Ovary (tissue), 9 donors: Measurements from ENCODE around the gene KIF19. TPM values are rescaled to one million over a fixed set of nuclear protein-coding genes. Genes with fewer than 3 reads are reported as not detected.

Experiments used
- DNase-seq, 5 donors: peaks; one replicate each; pipeline ENCODE4 v3.0.0-alpha.2; 2019 to 2020
- H3K27ac ChIP-seq, 2 donors: fragments of 200-600 bp; one replicate each; pipeline versions ENCODE4 v1.5.1 to v1.8.0; 2019 to 2022
- H3K27me3 ChIP-seq: fragments of 200-600 bp; one replicate; pipeline ENCODE4 v1.8.0; 2022
- H3K36me3 ChIP-seq: fragments of 200-600 bp; sonication (generic); one replicate; pipeline ENCODE4 v1.5.1; 2019
- H3K4me1 ChIP-seq: one replicate; pipeline ENCODE4 v1.8.1; 2013; ENCODE audit warnings: mild to moderate bottlenecking, moderate library complexity; ENCODE audit not compliant: insufficient read depth
- H3K4me3 ChIP-seq: fragments of 200-600 bp; sonication (generic); one replicate; pipeline ENCODE4 v1.5.1; 2017
- H3K9me3 ChIP-seq, 2 donors: fragments of 200-600 bp in 1 of 2; sonication (generic) in 1 of 2; one replicate each; pipeline versions ENCODE4 v1.5.1 to v1.8.1; 2013 to 2019; ENCODE audit warnings: mild to moderate bottlenecking in 1 of 2, moderate library complexity in 1 of 2
- CTCF ChIP-seq, 3 donors: fragments of 450-650 bp in 2 of 3; fragments of 200-600 bp in 1 of 3; IDR thresholded peaks; one replicate each; pipeline versions ENCODE4 v1.5.1 to v1.8.0; 2016 to 2022; ENCODE audit warnings: antibody characterized with exemption in 3 of 3, mild to moderate bottlenecking in 1 of 3
- EP300 ChIP-seq: sonication (generic); formaldehyde crosslinking; IDR thresholded peaks from one replicate; pipeline ENCODE4 v1.6.1; 2017; ENCODE audit warnings: antibody characterized with exemption
- POLR2A ChIP-seq: fragments of 450-650 bp; IDR thresholded peaks from one replicate; pipeline ENCODE4 v1.6.1; 2017; ENCODE audit warnings: antibody characterized with exemption, mild to moderate bottlenecking, moderate library complexity
- WGBS, 3 donors: extraction: QIAGEN DNeasy Blood & Tissue Kit in 1 of 3; methylation state at CpG; one replicate each; pipeline versions ENCODE4 v1.1.5 to v1.1.7; 2013 to 2017; 5-methylcytosine and 5-hydroxymethylcytosine counted together
- intact Hi-C, 4 donors: fragments of 100-400 bp; cut with DNase I; formaldehyde crosslinking; loops; one replicate each; pipeline versions ENCODE4 v1.11.0 to v1.15.1; 2022 to 2023
- polyA plus RNA-seq, 2 donors: library from polyadenylated mRNA; stranded (reverse); fragments of 200-250 nt in 1 of 2; fragments of 350-450 nt in 1 of 2; fragmentation: Illumina TruSeq in 1 of 2; extraction: RNeasy Lipid Tissue Mini Kit (QIAGEN cat#74804) in 1 of 2; gene quantifications; one replicate each; pipeline ENCODE4 v1.2.3, GENCODE V29; 2013 to 2014
- total RNA-seq, 7 donors: library from RNA; depleted of rRNA in 2 of 7; stranded (reverse); fragments of >200 nt in 2 of 7; fragmentation: NEBNext Ultra II Directional in 3 of 7; extraction: Animal tissue kit (Norgen Biotek cat#: 25700) in 3 of 7; gene quantifications; one replicate each; pipeline versions ENCODE4 v1.1.0 to v1.2.4, GENCODE V29; 2016 to 2023
- donor health status: DM: no; HTN: no; CAD: no; lungs with moderate emphysema.
- donor health status: DM: no; HTN: no; CAD: no.
- donor health status: Bipolar disorder and iron deficiency.
- donor health status: DM: yes; HTN: yes; CAD: no.
- donor health status: DM: no; HTN: no; CAD: no.
- donor health status: DM: yes; HTN: yes; CAD: no.

The KIF19 gene
- total and polyA plus RNA-seq, 9 donors = 0.33 to 15.0 (median 1.2) TPM; not detected in 2

GRCh38 chr17:74372426-74372825, 46.4 kb downstream of the KIF19 start:
- intact Hi-C loops = no loop called here
- Histone ChIP-seq H3K4me1 (no peaks in the 10 kb centered on the region), H3K9me3 (no peaks in the 10 kb centered on the region), H3K27me3 (no peaks in the 10 kb centered on the region), H3K36me3 (no peaks in the 10 kb centered on the region), H3K27ac (no peak overlapping the region), H3K4me3 (no peak overlapping the region)
- TF ChIP-seq CTCF (IDR thresholded peaks at IDR 0.05) = no peak
- no peak for DNase-seq
- 88 to 95% (median 93%) methylated on average over 9 of the region's 9 CpGs for WGBS, 3 donors

GRCh38 chr17:74373838-74374606, 48.0 kb downstream of the KIF19 start:
- no peaks in the 10 kb centered on the region for H3K9me3 ChIP-seq
- no peaks in the 10 kb centered on the region for H3K36me3 ChIP-seq
- no peaks in the 10 kb centered on the region for H3K27me3 ChIP-seq
- no peak overlapping the region for H3K27ac ChIP-seq
- WGBS, 3 donors = 76 to 82% (median 80%) methylated on average over 15 of the region's 15 CpGs
- intact Hi-C loops = no loop called here
- H3K4me3 ChIP-seq = no peak overlapping the region
- no peak for DNase-seq
- TF ChIP-seq EP300 (no peak), CTCF (IDR thresholded peaks at IDR 0.05) (no peak), POLR2A (no peak)
- H3K4me1 ChIP-seq = no peaks in the 10 kb centered on the region

- no peak for DNase-seq
- Histone ChIP-seq H3K4me1 (peaks cover 1% of the 10 kb centered on the region), H3K4me3 (no peak overlapping the region), H3K36me3 (no peaks in the 10 kb centered on the region), H3K27ac (no peak overlapping the region), H3K27me3 (no peaks in the 10 kb centered on the region), H3K9me3 (no peaks in the 10 kb centered on the region)
- TF ChIP-seq EP300 (no peak), POLR2A (no peak), CTCF (IDR thresholded peaks at IDR 0.05) (no peak)
- WGBS, 3 donors = 79 to 96% (median 79%) methylated on average over 3 of the region's 3 CpGs
- intact Hi-C loops = no loop called here
Measured at GRCh38 chr17:74374858-74375257, 48.8 kb downstream of the KIF19 start.

GRCh38 chr17:74379495-74380085, 53.6 kb downstream of the KIF19 start:
- Histone ChIP-seq H3K9me3 (no peaks in the 10 kb centered on the region), H3K4me1 (peaks cover 2% of the 10 kb centered on the region), H3K27me3 (no peaks in the 10 kb centered on the region), H3K4me3 (no peak overlapping the region), H3K27ac (peak overlapping the region; percentile 0 to 61), H3K36me3 (no peaks in the 10 kb centered on the region)
- 13 to 19% (median 14%) methylated on average over 20 of the region's 20 CpGs for WGBS, 3 donors
- TF ChIP-seq EP300 = no peak
- peak; percentile 93 to 98 (median 97) for TF ChIP-seq CTCF (IDR thresholded peaks at IDR 0.05)
- TF ChIP-seq POLR2A = peak; percentile 17
- intact Hi-C loops = loop anchor here (1.0 to 2.0 kb wide), 2 partner anchors 79 kb away; no protein-coding TSS in a partner anchor
- DNase-seq = peak; percentile 91 to 97 (median 96)
